Motor neuron (in vitro differentiated cells): Measurements from ENCODE around the gene KMT5B. TPM values are rescaled to one million over a fixed set of nuclear protein-coding genes. Genes with fewer than 3 reads are reported as not detected.

Experiments used
- ATAC-seq, 8 experiments: fragments of 200-7000 bp; cut with Tn5 transposase; replicated peaks in 6 of 8; 2 replicates each; pipeline ENCODE4 v1.8.0; 2021; ENCODE audit warnings: mild to moderate bottlenecking in 8 of 8, moderate library complexity in 8 of 8
- H3K27ac ChIP-seq, 2 donors: fragments of 250-450 bp; sonication (Bioruptor Pico); 2 replicates each; pipeline ENCODE4 v1.9.0; 2021; ENCODE audit warnings: antibody characterized with exemption in 2 of 2, mild to moderate bottlenecking in 2 of 2, moderate library complexity in 1 of 2
- H3K4me1 ChIP-seq, 2 donors: fragments of 250-450 bp; sonication (Bioruptor Pico); replicated peaks in 1 of 2; 2 replicates each; pipeline ENCODE4 v1.6.1; 2021; ENCODE audit warnings: antibody characterized with exemption in 2 of 2, mild to moderate bottlenecking in 2 of 2, moderate library complexity in 1 of 2
- H3K4me3 ChIP-seq, 5 donors: fragments of 250-450 bp; sonication (Bioruptor Pico); 2 replicates each; pipeline ENCODE4 v1.9.0; 2021; ENCODE audit warnings: antibody characterized with exemption in 5 of 5, mild to moderate bottlenecking in 5 of 5, moderate library complexity in 4 of 5
- WGBS, 10 experiments: fragments of 450-650 bp; shearing (Covaris generic); methylation state at CpG; one replicate each; pipeline ENCODE4 v1.0.0; 2022; 5-methylcytosine and 5-hydroxymethylcytosine counted together
- in situ Hi-C, 9 experiments: fragments of 400-800 bp; cut with MboI; loops; one replicate each; pipeline ENCODE4 v1.15.0; 2021; ENCODE audit warnings: low sequenced_read_pairs in 9 of 9, low pct_unique_long_range_greater_than_20kb in 2 of 9; ENCODE audit not compliant: unreplicated experiment in 9 of 9
- total RNA-seq, 8 experiments: library from RNA; unstranded; fragments of 300-600 nt; gene quantifications; 2 replicates each; pipeline versions ENCODE4 v1.2.3 to v1.2.4, GENCODE V29; 2022

Gene KMT5B
- total RNA-seq, 8 experiments from 2014 or later = 12.4 to 69.1 (median 55.4) TPM

DNA sequence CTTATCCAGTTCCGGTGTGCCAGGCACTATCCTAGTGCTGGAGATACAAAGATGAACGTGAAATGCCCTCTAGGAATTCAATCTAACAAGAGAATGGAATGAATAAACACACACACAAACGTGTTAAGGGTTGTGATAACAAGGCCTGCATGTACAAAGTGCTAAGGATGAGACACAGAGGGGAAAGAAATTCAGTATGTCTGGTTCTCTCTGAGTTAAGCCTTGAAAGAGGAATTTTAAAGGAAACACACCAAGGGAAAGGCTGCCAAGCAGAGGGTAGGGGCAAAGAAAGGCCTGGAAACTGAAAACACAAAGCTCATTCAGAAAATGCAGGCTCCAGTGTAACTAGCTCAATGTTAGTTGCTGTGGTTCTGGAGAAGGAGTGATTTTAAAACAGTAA is 96.1 kb downstream of the KMT5B start:
- WGBS, 10 experiments = 17 to 100% (median 75%) methylated on average over 1 to 3 of the region's 3 CpGs
- Histone ChIP-seq H3K27ac (no peak overlapping the region), H3K4me1 (peaks cover 4 to 17% of the 10 kb centered on the region in 2 donors), H3K4me3 (no peak overlapping the region)
- no peak for ATAC-seq
- in situ Hi-C loops = no loop called here

DNA sequence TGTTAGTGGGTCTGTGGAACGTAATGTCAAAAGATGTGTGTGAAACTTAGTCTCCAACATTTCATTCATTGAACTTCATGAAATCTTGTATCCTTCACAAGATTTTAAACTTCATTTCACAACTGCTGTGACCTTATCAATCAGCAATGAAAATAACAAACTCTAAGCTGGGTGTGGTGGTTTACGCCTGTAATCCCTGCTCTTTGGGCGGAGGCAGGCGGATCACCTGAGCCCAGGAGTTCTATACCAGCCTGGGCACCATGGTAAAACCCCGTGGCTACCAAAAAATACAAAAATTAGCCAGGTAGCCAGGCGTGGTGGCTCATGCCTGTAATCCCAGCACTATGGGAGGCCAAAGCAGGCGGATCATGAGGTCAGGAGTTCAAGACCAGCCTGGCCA is 97.0 kb downstream of the KMT5B start:
- in situ Hi-C loops = no loop called here

DNA sequence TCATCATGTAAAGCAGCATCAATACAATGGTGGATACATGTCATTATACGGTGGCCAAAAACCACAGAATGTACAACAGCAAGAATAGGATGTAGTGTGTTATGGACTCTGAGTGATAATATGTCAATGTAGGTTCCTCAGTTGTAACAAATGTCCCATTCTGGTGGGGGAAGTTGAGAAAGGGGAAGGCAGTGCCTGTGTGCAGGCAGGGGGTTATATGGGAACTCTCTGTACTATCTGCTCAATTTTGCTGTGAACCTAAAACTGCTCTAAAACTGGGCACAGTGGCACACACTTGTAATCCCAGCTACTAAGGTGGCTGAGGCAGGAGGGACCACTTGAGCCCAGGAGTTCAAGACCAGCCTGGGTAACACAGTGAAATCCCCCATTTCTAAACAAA is 97.8 kb downstream of the KMT5B start:
- in situ Hi-C loops = no loop called here
- Histone ChIP-seq H3K4me1 (peaks cover 2 to 14% of the 10 kb centered on the region in 2 donors), H3K4me3 (no peak overlapping the region), H3K27ac (no peak overlapping the region)
- 71 to 100% (median 100%) methylated on average over 1 of the region's 1 CpG; no CpG with 5 or more reads in 4 of the 10 experiments for whole genome bisulfite sequencing, 10 experiments
- no peak for ATAC-seq

More for the DNA sequence above, 97.0 kb downstream of the KMT5B start:
- ATAC-seq = no peak
- WGBS, 10 experiments = 70 to 100% (median 99%) methylated on average over 1 to 7 of the region's 7 CpGs; no CpG with 5 or more reads in 2 of the 10 experiments
- H3K27ac ChIP-seq = no peak overlapping the region
- H3K4me1 ChIP-seq = peaks cover 2 to 14% of the 10 kb centered on the region in 2 donors
- H3K4me3 ChIP-seq = no peak overlapping the region

DNA sequence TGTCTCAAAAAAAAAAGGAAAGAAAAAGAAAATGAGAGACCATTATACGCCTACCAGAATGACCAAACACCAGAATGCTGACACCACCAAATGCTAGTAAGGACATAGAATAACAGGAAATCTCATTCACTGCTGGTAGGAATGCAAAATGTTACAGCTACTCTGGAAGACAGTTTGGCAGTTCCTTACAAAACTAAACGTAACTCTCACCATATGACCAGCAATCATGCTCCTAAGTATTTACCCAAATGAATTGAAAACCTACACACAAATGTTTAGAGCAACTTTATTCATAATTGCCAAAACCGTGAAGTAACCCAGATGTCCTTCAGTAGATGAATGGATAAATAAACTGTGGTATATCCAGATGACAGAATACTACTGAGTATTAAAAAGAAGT is 99.1 kb downstream of the KMT5B start:
- Histone ChIP-seq H3K4me1 (peaks cover 0 to 7% of the 10 kb centered on the region in 2 donors), H3K4me3 (no peak overlapping the region), H3K27ac (no peak overlapping the region)
- 40 to 100% (median 88%) methylated on average over 1 to 3 of the region's 3 CpGs; no CpG with 5 or more reads in 2 of the 10 experiments for WGBS, 10 experiments
- in situ Hi-C loops = no loop called here
- ATAC-seq = no peak

DNA sequence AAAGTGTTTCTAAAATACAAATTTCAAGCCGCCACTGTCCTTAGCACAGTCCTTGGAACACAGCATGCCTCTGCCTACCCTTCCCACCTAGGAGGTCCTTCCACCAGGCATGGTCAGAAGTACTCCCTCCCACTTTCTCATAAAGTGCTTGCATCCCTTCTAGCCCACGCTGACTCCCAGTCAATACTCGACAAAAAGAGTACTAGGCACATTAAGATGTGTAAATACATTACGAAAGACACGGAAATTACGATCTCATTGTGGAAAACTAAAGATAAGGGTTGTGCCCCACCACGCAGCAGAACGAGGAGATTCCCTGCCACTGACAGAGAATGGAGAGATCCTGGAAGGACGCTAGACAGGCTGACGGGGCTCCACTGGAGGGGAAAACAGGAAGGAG is 105.4 kb downstream of the KMT5B start:
- WGBS, 10 experiments = 69 to 100% (median 95%) methylated on average over 1 to 10 of the region's 10 CpGs; no CpG with 5 or more reads in 1 of the 10 experiments
- H3K27ac ChIP-seq = no peak overlapping the region
- ATAC-seq = no peak
- no peak overlapping the region for H3K4me3 ChIP-seq
- in situ Hi-C loops = no loop called here
- H3K4me1 ChIP-seq = peaks cover 4 to 5% of the 10 kb centered on the region in 2 donors

DNA sequence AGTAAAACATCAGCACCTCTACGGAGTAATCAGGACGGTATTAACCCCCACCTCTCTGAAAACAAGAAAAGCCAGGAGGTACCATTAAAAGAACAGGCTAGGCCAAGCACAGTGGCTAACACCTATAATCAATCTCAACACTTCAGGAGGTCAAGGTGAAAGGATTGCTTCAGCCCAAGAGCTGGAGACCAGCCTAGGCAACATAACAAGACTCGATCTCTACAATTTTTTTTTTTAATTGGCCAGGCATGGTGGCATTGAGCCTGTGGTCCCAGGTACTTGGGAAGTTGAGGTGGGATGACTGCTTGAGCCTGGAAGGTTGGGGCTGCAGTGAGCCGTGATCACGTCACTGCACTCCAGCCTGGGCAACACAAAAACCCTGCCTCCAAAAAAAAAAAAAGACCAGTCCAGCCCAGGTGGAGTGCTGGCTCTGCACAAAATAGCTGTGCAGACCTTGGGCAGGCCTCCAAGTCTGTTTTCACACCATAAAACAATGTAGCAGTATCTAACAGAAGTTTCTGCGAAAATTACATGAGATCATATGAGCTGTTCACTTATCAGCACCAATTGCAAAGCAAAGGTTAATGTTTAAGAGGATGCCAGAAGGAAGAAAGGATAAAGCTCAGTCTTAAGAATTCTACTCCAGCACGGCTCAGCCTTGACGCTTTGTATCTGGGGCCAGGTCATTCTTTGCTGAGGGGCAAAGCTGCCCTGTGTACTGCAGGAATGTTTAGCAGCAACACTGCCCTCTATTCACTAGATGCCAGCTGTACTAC is 106.7 kb downstream of the KMT5B start:
- 60 to 100% (median 76%) methylated on average over 2 to 5 of the region's 8 CpGs; no CpG with 5 or more reads in 4 of the 10 experiments for WGBS, 10 experiments
- in situ Hi-C loops = no loop called here
- peaks cover 4 to 5% of the 10 kb centered on the region in 2 donors for H3K4me1 ChIP-seq
- ATAC-seq = peak in 3 of 8 experiments; percentile 43 to 92 (median 73)
- no peak overlapping the region for H3K27ac ChIP-seq
- no peak overlapping the region for H3K4me3 ChIP-seq

Other genes with a start within 250 kb of the KMT5B start
- 10 to 100 TPM in 4 of 8 experiments, 1 to 10 TPM in 4; 2.1 to 17.3 (median 6.3) TPM for gene UNC93B1, start 209.2 kb downstream of the KMT5B start, total RNA-seq
- gene ALDH3B1, start 203.0 kb downstream of the KMT5B start, total RNA-seq = 10 to 100 TPM in 2 of 8 experiments, 1 to 10 TPM in 4, under 1 TPM in 2; 0.71 to 23.1 (median 3.4) TPM
- gene NDUFS8, start 182.6 kb downstream of the KMT5B start, total RNA-seq = 100 to 1,000 TPM; 139 to 265 (median 167) TPM
- gene TCIRG1, start 174.3 kb downstream of the KMT5B start, total RNA-seq = 10 to 100 TPM in 3 of 8 experiments, 1 to 10 TPM in 5; 1.2 to 56.5 (median 4.4) TPM
- 10 to 100 TPM; 13.3 to 41.6 (median 31.8) TPM for gene CHKA, start 91.9 kb downstream of the KMT5B start, total RNA-seq
- gene C11orf24, start 58.7 kb upstream of the KMT5B start, total RNA-seq = 10 to 100 TPM; 15.4 to 29.8 (median 24.1) TPM
- gene LRP5, start 99.3 kb upstream of the KMT5B start, total RNA-seq = 10 to 100 TPM in 5 of 8 experiments, 1 to 10 TPM in 3; 4.8 to 49.4 (median 14.0) TPM
- gene PPP6R3, start 247.5 kb upstream of the KMT5B start, total RNA-seq = 100 to 1,000 TPM in 1 of 8 experiments, 10 to 100 TPM in 7; 49.1 to 142 (median 65.7) TPM